IPS-NIHi7 (cell line): ENCODE measurements around the gene AKAP6.
A peak's percentile ranks its signal among the peaks of the same experiment; 100 is the strongest.

Experiments used
- DNase-seq: peaks from one replicate; pipeline ENCODE4 v3.0.0; 2012; ENCODE audit warnings: mixed read lengths; ENCODE audit errors: extremely low spot score

Gene AKAP6

GRCh38 chr14:32667287-32667686 is 338.2 kb downstream of the AKAP6 start:
- no peak for DNase-seq

GRCh38 chr14:32667791-32668190 is 338.7 kb downstream of the AKAP6 start:
- DNase-seq = no peak

- no peak for DNase-seq
Observed at GRCh38 chr14:32669391-32669790, 340.3 kb downstream of the AKAP6 start.

- no peak for DNase-seq
Observed at GRCh38 chr14:32675433-32675832, 346.3 kb downstream of the AKAP6 start.

- DNase-seq = no peak
Observed at GRCh38 chr14:32677129-32677780, 348.2 kb downstream of the AKAP6 start.

- DNase-seq = no peak
Observed at GRCh38 chr14:32678088-32678487, 349.0 kb downstream of the AKAP6 start.

GRCh38 chr14:32679927-32680612 is 351.0 kb downstream of the AKAP6 start:
- no peak for DNase-seq

- no peak for DNase-seq
Observed at GRCh38 chr14:32681598-32681997, 352.5 kb downstream of the AKAP6 start.

- no peak for DNase-seq
Observed at GRCh38 chr14:32682214-32682613, 353.1 kb downstream of the AKAP6 start.

- DNase-seq = no peak
Observed at GRCh38 chr14:32683679-32684078, 354.6 kb downstream of the AKAP6 start.

GRCh38 chr14:32688941-32689340 is 359.8 kb downstream of the AKAP6 start:
- DNase-seq = no peak

GRCh38 chr14:32692441-32692840 is 363.3 kb downstream of the AKAP6 start:
- DNase-seq = no peak

GRCh38 chr14:32693114-32693513 is 364.0 kb downstream of the AKAP6 start:
- DNase-seq = no peak

GRCh38 chr14:32694795-32695449 is 365.8 kb downstream of the AKAP6 start:
- no peak for DNase-seq

- DNase-seq = no peak
Observed at GRCh38 chr14:32696325-32697091, 367.4 kb downstream of the AKAP6 start.

- DNase-seq = no peak
Observed at GRCh38 chr14:32697114-32697513, 368.0 kb downstream of the AKAP6 start.

- no peak for DNase-seq
Observed at GRCh38 chr14:32697704-32698103, 368.6 kb downstream of the AKAP6 start.

GRCh38 chr14:32698831-32699230 is 369.7 kb downstream of the AKAP6 start:
- DNase-seq = no peak

- no peak for DNase-seq
Observed at GRCh38 chr14:32701475-32701874, 372.4 kb downstream of the AKAP6 start.

GRCh38 chr14:32702088-32702487 is 373.0 kb downstream of the AKAP6 start:
- no peak for DNase-seq

GRCh38 chr14:32702562-32702961 is 373.5 kb downstream of the AKAP6 start:
- peak; percentile 52 for DNase-seq

- DNase-seq = no peak
Observed at GRCh38 chr14:32703183-32703621, 374.1 kb downstream of the AKAP6 start.
